Measurements from ENCODE around the gene FAM163B. TPM values are rescaled to one million over a fixed set of nuclear protein-coding genes. Genes with fewer than 3 reads are reported as not detected.

FAM163B gene
- total RNA-seq, 2 donors from 2014 or later = 0.78 TPM; not detected in 1

- DNase-seq (peak; percentile 56 to 78 (median 68)), ATAC-seq (peak; percentile 67)
- WGBS, 2 donors = 0 to 6% methylated on average over 9 to 54 of the region's 70 CpGs
- no peak within 1 kb of the TSS for H3K4me3 ChIP-seq
- peak within 1 kb of the TSS in 3 of 4 donors; percentile 36 to 55 (median 52) for H3K27ac ChIP-seq
- intact Hi-C loops (cut with DNase I) = loop anchor here (10.0 kb wide), 1 partner anchor 470 kb away; no protein-coding TSS in a partner anchor
- peaks cover 25% of the 10 kb centered on the region for H3K4me1 ChIP-seq
- no peaks in the 10 kb centered on the region for H3K9me3 ChIP-seq
- no peaks in the 10 kb centered on the region for H3K36me3 ChIP-seq (replicated peaks in 1 of 2; ENCODE audit: insufficient read depth in 1 of 2, low read depth in 2 of 2)
- TF ChIP-seq, protein P1, sequence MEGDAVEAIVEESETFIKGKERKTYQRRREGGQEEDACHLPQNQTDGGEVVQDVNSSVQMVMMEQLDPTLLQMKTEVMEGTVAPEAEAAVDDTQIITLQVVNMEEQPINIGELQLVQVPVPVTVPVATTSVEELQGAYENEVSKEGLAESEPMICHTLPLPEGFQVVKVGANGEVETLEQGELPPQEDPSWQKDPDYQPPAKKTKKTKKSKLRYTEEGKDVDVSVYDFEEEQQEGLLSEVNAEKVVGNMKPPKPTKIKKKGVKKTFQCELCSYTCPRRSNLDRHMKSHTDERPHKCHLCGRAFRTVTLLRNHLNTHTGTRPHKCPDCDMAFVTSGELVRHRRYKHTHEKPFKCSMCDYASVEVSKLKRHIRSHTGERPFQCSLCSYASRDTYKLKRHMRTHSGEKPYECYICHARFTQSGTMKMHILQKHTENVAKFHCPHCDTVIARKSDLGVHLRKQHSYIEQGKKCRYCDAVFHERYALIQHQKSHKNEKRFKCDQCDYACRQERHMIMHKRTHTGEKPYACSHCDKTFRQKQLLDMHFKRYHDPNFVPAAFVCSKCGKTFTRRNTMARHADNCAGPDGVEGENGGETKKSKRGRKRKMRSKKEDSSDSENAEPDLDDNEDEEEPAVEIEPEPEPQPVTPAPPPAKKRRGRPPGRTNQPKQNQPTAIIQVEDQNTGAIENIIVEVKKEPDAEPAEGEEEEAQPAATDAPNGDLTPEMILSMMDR (IDR thresholded peaks at IDR 0.05) = no peak
- TF ChIP-seq POLR2A (IDR thresholded peaks at IDR 0.05) = no peak
- no peaks in the 10 kb centered on the region for H3K27me3 ChIP-seq
These were observed 74.6 kb downstream of the FAM163B start, which contains the start of gene ADAMTSL2 for GRCh38 chr9:133534346-133535291. Gene ADAMTSL2, plus strand, starts transcription at chr9:133534704. Its CDS starts 2,009 bp downstream, at chr9:133536713.

DNA sequence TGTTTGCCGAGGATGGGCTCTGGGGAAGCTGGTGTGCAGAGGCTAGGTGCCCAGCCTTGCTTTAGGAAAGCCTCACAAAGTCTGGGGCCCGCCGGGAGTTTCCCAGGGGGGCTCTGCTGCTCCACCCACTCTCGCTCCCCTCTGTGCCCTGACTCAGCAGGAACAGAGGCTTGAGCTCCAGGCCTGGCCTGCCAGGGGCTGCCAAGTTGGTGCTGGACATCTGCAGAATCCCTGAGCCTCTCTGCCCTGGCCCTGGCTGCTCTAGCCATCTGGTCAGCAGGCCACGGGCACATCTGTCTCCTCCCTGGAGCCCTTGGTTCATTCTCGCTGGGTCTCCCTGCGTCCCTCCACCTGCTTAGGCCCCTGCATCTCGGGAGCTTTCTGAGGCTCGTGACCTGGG lies 75.3 kb downstream of the FAM163B start:
- no peak for ATAC-seq
- H3K27ac ChIP-seq = peak overlapping the region in 3 of 4 donors; percentile 36 to 55 (median 52)

GRCh38 chr9:133532937-133533668 lies 76.1 kb downstream of the FAM163B start:
- Histone ChIP-seq H3K36me3 (replicated peaks in 1 of 2; ENCODE audit: insufficient read depth in 1 of 2, low read depth in 2 of 2) (no peaks in the 10 kb centered on the region), H3K4me3 (no peak overlapping the region), H3K9me3 (no peaks in the 10 kb centered on the region), H3K4me1 (peaks cover 28% of the 10 kb centered on the region), H3K27me3 (no peaks in the 10 kb centered on the region), H3K27ac (peak overlapping the region in 1 of 4 donors; percentile 52)
- 55 to 61% methylated on average over 18 to 20 of the region's 20 CpGs for WGBS, 2 donors
- intact Hi-C loops (cut with DNase I) = loop anchor here (10.0 kb wide), 1 partner anchor 472 kb away; no protein-coding TSS in a partner anchor
- ATAC-seq (peak; percentile 43), DNase-seq (peak; percentile 68 to 73 (median 71))
- TF ChIP-seq, protein P1 (IDR thresholded peaks at IDR 0.05) = peak in 6 of 7 experiments; percentile 20 to 84 (median 56)
- TF ChIP-seq POLR2A (IDR thresholded peaks at IDR 0.05) = no peak

More for the DNA sequence above, 75.3 kb downstream of the FAM163B start:
- Histone ChIP-seq H3K36me3 (replicated peaks in 1 of 2; ENCODE audit: insufficient read depth in 1 of 2, low read depth in 2 of 2) (no peaks in the 10 kb centered on the region), H3K27me3 (no peaks in the 10 kb centered on the region), H3K4me1 (peaks cover 24% of the 10 kb centered on the region), H3K4me3 (no peak overlapping the region), H3K9me3 (no peaks in the 10 kb centered on the region)
- DNase-seq = no peak
- TF ChIP-seq, protein P1 (IDR thresholded peaks at IDR 0.05) = no peak
- TF ChIP-seq POLR2A (IDR thresholded peaks at IDR 0.05) = no peak
- WGBS, 2 donors = 67 to 87% methylated on average over 8 to 9 of the region's 9 CpGs
- intact Hi-C loops (cut with DNase I) = loop anchor here (10.0 kb wide), 1 partner anchor 471 kb away; no protein-coding TSS in a partner anchor

DNA sequence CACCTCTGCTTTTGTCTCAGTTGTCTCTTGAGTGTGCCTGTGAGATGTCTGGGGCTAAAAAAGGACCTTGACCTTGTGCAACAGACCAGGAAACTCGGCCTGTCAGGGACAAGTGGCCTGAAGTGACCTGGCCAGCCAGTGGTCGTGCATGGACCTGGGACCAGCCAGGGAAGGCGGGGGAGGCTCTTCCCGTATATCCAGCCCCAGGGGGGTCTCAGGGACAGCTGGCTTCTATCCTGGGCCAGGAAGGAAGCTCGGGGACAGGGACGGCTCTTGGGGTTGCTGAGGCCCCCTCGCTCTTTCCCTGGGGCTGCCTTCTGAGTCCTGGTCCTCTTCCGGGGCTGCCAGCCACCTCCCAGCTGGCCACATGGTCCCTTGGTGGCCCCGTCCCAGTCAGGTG lies 77.9 kb downstream of the FAM163B start:
- TF ChIP-seq, protein P1 (IDR thresholded peaks at IDR 0.05) = no peak
- no peak for TF ChIP-seq POLR2A (IDR thresholded peaks at IDR 0.05)
- H3K27me3 ChIP-seq = no peaks in the 10 kb centered on the region
- no peaks in the 10 kb centered on the region for H3K9me3 ChIP-seq
- H3K4me3 ChIP-seq = no peak overlapping the region
- ATAC-seq = no peak
- WGBS, 2 donors = 45 to 69% methylated on average over 2 to 9 of the region's 9 CpGs
- no peak for DNase-seq
- H3K4me1 ChIP-seq = peaks cover 46% of the 10 kb centered on the region
- no peak overlapping the region for H3K27ac ChIP-seq
- intact Hi-C loops (cut with DNase I) = loop anchor here (10.0 kb wide), 1 partner anchor 474 kb away; no protein-coding TSS in a partner anchor
- H3K36me3 ChIP-seq (replicated peaks in 1 of 2; ENCODE audit: insufficient read depth in 1 of 2, low read depth in 2 of 2) = no peaks in the 10 kb centered on the region
